NCI-H2196 (cell line): ENCODE results near the gene PAX5.

Source experiments
- DNase-seq: peaks from one replicate; lab custom pipeline; 2025; ENCODE audit not compliant: unreplicated experiment; lab: John Stamatoyannopoulos, UW

Gene PAX5

GRCh38 chr9:36817160-36817834, 216.8 kb downstream of the PAX5 start:
- no peak for DNase-seq

GRCh38 chr9:36816371-36816770, 217.7 kb downstream of the PAX5 start:
- no peak for DNase-seq

- no peak for DNase-seq
Measured at GRCh38 chr9:36815566-36816348, 218.3 kb downstream of the PAX5 start.

- no peak for DNase-seq
Measured at GRCh38 chr9:36815023-36815422, 219.0 kb downstream of the PAX5 start.

- DNase-seq: no peak
Measured at GRCh38 chr9:36813154-36813553, 220.9 kb downstream of the PAX5 start.

GRCh38 chr9:36812556-36812955, 221.5 kb downstream of the PAX5 start:
- no peak for DNase-seq

GRCh38 chr9:36808251-36808650, 225.8 kb downstream of the PAX5 start:
- no peak for DNase-seq

GRCh38 chr9:36803961-36804360, 230.1 kb downstream of the PAX5 start:
- DNase-seq: no peak

GRCh38 chr9:36802201-36802920, 231.7 kb downstream of the PAX5 start:
- no peak for DNase-seq

- DNase-seq: no peak
Measured at GRCh38 chr9:36800455-36800854, 233.6 kb downstream of the PAX5 start.

- DNase-seq: no peak
Measured at GRCh38 chr9:36798350-36799065, 235.6 kb downstream of the PAX5 start.

GRCh38 chr9:36797471-36798220, 236.4 kb downstream of the PAX5 start:
- DNase-seq: no peak

- no peak for DNase-seq
Measured at GRCh38 chr9:36796671-36797419, 237.2 kb downstream of the PAX5 start.

- no peak for DNase-seq
Measured at GRCh38 chr9:36794461-36794860, 239.6 kb downstream of the PAX5 start.

- no peak for DNase-seq
Measured at GRCh38 chr9:36793277-36793676, 240.8 kb downstream of the PAX5 start.

- DNase-seq: no peak
Measured at GRCh38 chr9:36791222-36791950, 242.7 kb downstream of the PAX5 start.

GRCh38 chr9:36789886-36790285, 244.2 kb downstream of the PAX5 start:
- no peak for DNase-seq

- no peak for DNase-seq
Measured at GRCh38 chr9:36788534-36788933, 245.5 kb downstream of the PAX5 start.

- DNase-seq: no peak
Measured at GRCh38 chr9:36787709-36788108, 246.4 kb downstream of the PAX5 start.
